Erythroblast (primary cell): Measurements from ENCODE around the gene KRT10.

Source experiments
- GATA1 ChIP-seq: IDR thresholded peaks from 2 replicates; pipeline ENCODE4 v1.6.1; 2011; ENCODE audit warnings: low read depth, mild to moderate bottlenecking, control low read depth, low read length, moderate library complexity
- POLR2A ChIP-seq: IDR thresholded peaks from 2 replicates; pipeline ENCODE4 v1.6.1; 2011; ENCODE audit warnings: mild to moderate bottlenecking, low read length

DNA sequence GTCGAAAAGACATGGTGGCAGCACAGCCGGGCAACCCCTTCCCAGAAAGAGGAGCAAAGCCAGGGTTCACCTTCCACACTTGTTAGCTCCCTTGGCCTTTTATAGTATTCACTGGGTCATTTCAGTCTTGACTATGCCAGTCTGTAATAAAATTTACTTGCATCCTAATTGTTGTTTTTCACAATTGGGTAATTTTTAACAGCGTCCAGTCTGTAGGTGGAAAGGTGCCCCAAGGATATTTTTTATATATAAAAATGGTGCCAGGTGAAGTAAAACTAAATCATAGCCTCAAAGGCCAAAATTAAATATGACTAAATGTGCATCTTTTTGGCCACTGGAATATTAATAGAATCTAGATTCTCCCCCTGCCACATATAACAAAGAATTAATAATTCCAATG is 50.3 kb downstream of the KRT10 start, which contains the start of gene KRT26:
- TF ChIP-seq POLR2A (no peak), GATA1 (no peak)
